ENCODE data around the gene NOM1.
"Not testable (repeated sequence)": the region's sequence is repeated elsewhere in the genome, so short reads cannot be mapped to it uniquely, and the experiment has no call there.

The NOM1 gene

DNA sequence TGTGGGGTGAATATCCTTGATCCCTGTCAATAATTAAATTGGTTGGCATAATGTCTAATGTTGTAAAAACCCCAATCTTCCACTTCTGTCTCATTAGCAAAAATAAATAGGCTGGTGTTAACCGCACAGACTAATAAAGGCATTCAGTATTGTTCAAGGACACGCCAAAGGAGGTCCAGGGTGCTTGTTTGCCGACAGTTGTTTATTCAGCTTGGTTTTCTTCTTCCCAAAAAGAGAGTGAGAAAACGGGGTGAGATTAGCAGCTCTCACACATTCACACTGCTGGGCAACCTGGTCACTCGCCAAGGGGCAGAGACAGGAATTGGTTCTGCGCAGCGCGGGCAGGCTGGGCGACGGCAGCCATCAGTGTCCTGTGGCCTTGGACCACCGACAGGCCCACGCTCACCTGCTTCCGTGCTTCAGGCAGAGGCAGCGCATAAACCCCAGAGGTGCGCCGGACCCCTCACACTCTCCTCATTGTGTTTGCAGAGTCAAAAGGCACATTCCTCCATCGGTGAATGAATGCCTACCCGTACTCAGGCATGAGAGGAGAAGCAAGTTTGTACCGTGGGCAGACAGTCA, 30.3 kb upstream of the NOM1 start:
- TF ChIP-seq, protein P1, sequence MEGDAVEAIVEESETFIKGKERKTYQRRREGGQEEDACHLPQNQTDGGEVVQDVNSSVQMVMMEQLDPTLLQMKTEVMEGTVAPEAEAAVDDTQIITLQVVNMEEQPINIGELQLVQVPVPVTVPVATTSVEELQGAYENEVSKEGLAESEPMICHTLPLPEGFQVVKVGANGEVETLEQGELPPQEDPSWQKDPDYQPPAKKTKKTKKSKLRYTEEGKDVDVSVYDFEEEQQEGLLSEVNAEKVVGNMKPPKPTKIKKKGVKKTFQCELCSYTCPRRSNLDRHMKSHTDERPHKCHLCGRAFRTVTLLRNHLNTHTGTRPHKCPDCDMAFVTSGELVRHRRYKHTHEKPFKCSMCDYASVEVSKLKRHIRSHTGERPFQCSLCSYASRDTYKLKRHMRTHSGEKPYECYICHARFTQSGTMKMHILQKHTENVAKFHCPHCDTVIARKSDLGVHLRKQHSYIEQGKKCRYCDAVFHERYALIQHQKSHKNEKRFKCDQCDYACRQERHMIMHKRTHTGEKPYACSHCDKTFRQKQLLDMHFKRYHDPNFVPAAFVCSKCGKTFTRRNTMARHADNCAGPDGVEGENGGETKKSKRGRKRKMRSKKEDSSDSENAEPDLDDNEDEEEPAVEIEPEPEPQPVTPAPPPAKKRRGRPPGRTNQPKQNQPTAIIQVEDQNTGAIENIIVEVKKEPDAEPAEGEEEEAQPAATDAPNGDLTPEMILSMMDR (IDR thresholded peaks at IDR 0.05; ENCODE audit: low read depth, low read length) = no peak
- H3K4me3 ChIP-seq (ENCODE audit: low read depth, low read length) = no peak overlapping the region

DNA sequence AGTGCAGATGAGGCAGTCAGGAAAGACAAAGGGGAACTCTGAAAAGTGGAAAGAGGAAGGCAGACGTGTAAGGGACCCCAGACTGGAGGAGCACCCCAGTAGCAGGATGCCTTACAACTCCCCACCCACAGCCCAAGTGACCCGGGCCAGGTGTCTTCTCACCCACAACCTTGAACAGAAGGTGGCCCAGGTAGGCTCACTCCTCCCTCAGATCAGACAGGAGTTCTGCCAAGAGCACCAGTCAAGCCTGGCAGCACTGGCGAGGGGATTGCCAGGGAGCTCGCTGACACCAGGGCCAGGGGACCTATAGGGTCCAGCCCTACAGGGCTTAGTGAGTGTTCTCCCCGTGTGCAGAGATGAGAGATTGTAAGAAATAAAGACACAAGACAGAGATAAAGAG, 29.4 kb upstream of the NOM1 start:
- TF ChIP-seq, protein P1 (IDR thresholded peaks at IDR 0.05; ENCODE audit: low read depth, low read length) = no peak
- no peak overlapping the region for H3K4me3 ChIP-seq (ENCODE audit: low read depth, low read length)

DNA sequence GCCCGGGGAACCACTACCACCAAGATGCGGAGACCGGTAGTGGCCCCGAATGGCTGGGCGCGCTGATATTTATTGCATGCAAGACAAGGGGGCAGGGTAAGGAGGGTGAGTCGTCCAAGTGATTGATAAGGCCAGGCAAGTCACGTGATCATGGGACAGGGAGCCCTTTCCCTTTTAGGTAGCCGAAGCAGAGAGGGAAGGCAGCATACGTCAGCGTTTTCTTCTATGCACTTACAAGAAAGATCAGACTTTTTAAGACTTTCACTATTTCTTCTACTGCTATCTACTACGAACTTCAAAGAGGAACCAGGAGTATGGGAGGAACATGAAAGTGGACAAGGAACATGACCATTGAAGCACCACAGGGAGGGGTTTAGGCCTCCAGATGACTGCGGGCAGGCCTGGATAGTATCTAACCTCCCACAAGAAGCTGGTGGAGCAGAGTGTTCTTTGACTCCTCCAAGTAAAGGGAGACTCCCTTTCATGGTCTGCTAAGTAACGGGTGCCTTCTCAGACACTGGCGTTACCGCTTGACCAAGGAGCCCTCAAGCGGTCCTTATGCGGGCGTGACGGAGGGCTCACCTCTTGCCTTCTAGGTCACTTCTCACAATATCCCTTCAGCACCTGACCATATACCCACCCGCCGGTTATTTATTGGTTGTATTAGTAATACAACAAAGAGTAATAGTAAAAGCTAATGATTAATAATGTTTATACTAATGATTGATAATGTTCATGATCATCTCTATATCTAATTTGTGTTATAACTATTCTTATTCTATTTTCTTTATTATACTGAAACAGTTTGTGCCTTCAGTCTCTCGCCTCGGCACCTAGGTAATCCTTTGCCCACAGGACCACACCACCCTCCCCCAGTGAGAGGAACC, 28.8 kb upstream of the NOM1 start:
- not testable (repeated sequence) for H3K4me3 ChIP-seq (ENCODE audit: low read depth, low read length)

DNA sequence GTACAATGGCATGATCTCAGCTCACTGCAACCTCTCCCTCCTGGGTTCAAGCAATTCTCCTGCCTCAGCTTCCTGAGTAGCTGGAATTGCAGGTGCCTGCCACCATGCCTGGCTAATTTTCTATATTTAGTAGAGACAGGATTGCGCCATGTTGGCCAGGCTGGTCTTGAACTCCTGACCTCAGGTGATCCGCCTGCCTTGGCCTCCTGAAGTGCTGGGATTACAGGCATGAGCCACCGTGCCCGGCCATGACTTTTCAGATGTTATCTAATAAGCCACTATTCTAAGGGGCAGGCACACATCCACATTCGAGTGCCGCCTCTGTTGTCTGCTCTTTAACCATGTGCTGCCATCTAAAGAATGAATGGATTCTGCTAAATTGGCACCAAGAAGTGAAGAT, 27.2 kb upstream of the NOM1 start:
- not testable (repeated sequence) for H3K4me3 ChIP-seq (ENCODE audit: low read depth, low read length)

DNA sequence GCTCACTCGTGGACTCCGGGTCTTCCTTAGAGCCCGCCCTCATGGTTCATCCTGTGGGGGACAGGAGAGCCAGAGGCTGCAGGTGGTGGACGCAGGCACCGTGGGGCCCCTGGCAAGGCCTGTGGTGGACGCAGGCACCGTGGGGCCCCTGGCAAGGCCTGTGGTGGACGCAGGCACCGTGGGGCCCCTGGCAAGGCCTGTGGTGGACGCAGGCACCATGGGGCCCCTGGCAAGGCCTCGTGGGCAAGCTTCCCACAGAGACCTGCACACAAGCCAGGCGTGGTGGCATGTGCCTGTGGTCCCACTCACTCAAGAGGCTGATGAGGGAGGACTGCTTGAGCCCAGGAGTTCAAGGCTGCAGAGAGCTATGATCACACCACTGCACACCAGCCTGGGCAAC, 23.7 kb upstream of the NOM1 start:
- H3K4me3 ChIP-seq (ENCODE audit: low read depth, low read length) = not testable (repeated sequence)

DNA sequence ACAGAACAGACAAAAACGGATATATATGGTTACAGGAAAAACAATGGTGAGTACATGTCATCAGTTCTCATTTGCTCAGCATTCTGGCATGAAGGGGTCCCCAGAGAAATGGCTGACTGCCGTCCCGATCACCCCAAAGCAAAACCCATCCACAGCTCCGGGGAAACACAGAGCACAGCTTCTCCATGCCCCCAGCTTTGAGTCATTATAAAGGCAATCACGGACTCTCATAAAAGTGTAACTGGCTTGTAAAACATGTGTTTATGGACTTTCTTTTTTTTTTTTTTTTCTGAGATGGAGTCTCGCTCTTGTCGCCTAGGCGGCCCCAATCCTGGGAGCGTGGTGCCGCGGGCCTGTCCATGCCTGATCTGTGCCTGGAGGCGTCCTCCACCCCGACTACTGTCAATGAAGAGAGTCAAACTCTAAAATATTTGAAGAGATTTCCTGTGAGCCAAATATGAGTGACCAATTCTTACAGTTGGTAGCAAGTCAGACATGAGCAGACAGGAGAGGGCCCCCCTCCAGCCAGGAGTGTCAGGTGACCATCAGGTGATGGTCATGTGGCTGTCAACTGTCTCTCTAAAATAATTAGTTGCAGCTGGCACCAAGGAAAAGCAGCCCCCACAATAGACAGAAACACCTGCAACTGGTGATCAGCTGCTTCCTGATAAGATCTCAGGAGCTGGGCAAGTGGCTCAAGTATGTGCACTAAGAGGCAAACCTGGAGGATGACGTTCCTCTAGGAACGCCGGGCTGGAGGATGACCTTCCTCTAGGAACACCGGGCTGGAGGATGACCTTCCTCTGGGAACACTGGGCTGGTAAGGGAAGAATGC, 21.7 kb upstream of the NOM1 start:
- no peak overlapping the region for H3K4me3 ChIP-seq (ENCODE audit: low read depth, low read length)
- TF ChIP-seq, protein P1 (IDR thresholded peaks at IDR 0.05; ENCODE audit: low read depth, low read length) = no peak

DNA sequence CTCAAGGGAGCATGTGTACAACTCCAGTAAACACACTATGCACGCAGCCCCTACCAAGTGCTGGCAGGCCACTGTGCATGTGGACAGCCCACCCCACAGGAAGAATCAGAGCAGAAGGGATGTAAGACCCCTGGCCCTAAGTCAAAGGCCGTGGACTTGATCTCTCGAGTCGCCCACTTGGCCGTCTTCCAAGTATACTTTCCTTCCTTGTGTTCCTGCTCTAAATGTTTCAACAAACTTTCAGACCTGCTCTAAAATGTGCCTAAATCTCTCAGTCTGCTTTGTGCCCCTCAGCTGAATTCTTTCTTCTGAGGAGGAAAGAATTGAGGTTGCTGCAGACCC, 21.1 kb upstream of the NOM1 start:
- TF ChIP-seq, protein P1 (IDR thresholded peaks at IDR 0.05; ENCODE audit: low read depth, low read length) = no peak
- no peak overlapping the region for H3K4me3 ChIP-seq (ENCODE audit: low read depth, low read length)

DNA sequence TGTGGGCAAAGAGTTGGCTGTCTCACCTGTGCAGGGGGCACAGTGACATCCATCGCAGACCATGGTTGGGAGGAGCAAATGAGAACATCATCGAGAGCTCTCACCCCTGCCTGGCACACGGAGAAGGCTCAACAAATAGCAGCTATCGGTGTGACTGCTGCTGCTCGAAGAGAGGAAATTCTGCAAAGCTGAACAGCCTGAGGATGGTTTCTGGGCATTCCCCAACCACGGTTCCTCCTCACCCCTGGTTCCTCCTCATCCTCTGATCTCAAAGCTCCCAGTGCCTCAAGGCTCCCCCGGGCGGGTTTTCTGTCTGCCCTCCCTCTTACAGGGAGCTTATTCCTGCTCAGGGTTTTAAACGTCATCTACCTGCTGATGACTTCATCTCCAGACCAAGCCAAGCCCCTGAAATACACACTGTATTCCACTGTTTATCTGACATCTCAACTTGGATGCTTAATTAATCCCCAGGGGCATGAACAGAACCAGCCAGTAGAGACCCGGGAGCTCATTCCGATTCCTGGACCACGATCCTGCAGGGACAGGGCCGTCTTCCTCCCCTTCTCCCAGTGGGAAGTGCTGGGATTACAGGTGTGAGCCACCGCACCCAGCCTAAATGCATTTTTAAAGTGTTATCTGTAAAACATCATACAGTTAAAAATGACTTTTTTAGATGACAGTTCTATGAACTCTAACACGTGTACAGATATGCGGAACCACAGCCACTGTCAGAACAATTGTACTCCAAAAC, 19.5 kb upstream of the NOM1 start:
- TF ChIP-seq, protein P1 (IDR thresholded peaks at IDR 0.05; ENCODE audit: low read depth, low read length) = no peak
- H3K4me3 ChIP-seq (ENCODE audit: low read depth, low read length) = no peak overlapping the region

Data from WI38 (cell line).